IMR-90 (cell line): ENCODE data around the gene FARS2. TPM values are rescaled to one million over a fixed set of nuclear protein-coding genes. Genes with fewer than 3 reads are reported as not detected.

Experiments used
- ATAC-seq: fragments of 200-7000 bp; cut with Tn5 transposase; 2 replicates; pipeline ENCODE4 v1.9.1; 2020; ENCODE audit warnings: low read depth, mild to moderate bottlenecking, moderate library complexity
- BruUV-seq: library from RNA; stranded (reverse); fragments of 400-500 nt; replicated peaks from 2 replicates; lab custom pipeline; 2021; lab: Mats Ljungman, UMichigan
- CTCF ChIA-PET: fragments of 300-600 bp; formaldehyde crosslinking; extraction: SDS; loops from one replicate; lab custom pipeline; 2021; ENCODE audit warnings: antibody characterized with exemption; lab: Yijun Ruan, JAX
- POLR2A ChIA-PET: fragments of 300-600 bp; sonication (Branson Sonifier 250); formaldehyde crosslinking; loops from one replicate; lab custom pipeline; 2022; ENCODE audit warnings: antibody characterized with exemption; ENCODE audit not compliant: unreplicated experiment; lab: Charles Lee
- DNase-seq: peaks from one replicate; pipeline ENCODE4 v3.0.0; 2013
- H2AFZ ChIP-seq: replicated peaks from 2 replicates; pipeline ENCODE3; 2013; ENCODE audit warnings: low read length, mild to moderate bottlenecking; ENCODE audit not compliant: poor library complexity
- H2AK5ac ChIP-seq: 2 replicates; pipeline ENCODE4 v1.6.1; 2013; ENCODE audit warnings: low read depth, low read length, inconsistent platforms
- H2AK9ac ChIP-seq: replicated peaks from 2 replicates; pipeline ENCODE3; 2013; ENCODE audit warnings: mild to moderate bottlenecking, low read depth, low read length, moderate library complexity; ENCODE audit not compliant: poor library complexity
- H2BK120ac ChIP-seq: 2 replicates; pipeline ENCODE4 v1.6.1; 2013; ENCODE audit warnings: low read depth, low read length, inconsistent platforms
- H2BK15ac ChIP-seq: 3 replicates; pipeline ENCODE4 v1.6.1; 2013; ENCODE audit warnings: low read depth, low read length, inconsistent platforms
- H2BK20ac ChIP-seq: 2 replicates; pipeline ENCODE4 v1.6.1; 2013; ENCODE audit warnings: low read depth, mild to moderate bottlenecking, inconsistent platforms, low read length, moderate library complexity
- H2BK5ac ChIP-seq: 2 replicates; pipeline ENCODE4 v1.6.1; 2013; ENCODE audit warnings: mild to moderate bottlenecking, low read depth, low read length, inconsistent platforms; ENCODE audit not compliant: poor library complexity, severe bottlenecking
- H3K14ac ChIP-seq: replicated peaks from 2 replicates; pipeline ENCODE4 v1.6.1; 2013; ENCODE audit warnings: low read depth, low read length, inconsistent platforms
- H3K18ac ChIP-seq: 2 replicates; pipeline ENCODE4 v1.6.1; 2013; ENCODE audit warnings: low read depth, low read length, control low read depth
- H3K23ac ChIP-seq: 2 replicates; pipeline ENCODE4 v1.6.1; 2013; ENCODE audit warnings: low read depth, low read length, inconsistent platforms
- H3K27ac ChIP-seq: 2 replicates; pipeline ENCODE4 v1.5.1; 2013; ENCODE audit warnings: mild to moderate bottlenecking, control low read depth, low read length; ENCODE audit not compliant: insufficient read depth
- H3K27me3 ChIP-seq: 2 replicates; pipeline ENCODE4 v1.6.1; 2013; ENCODE audit warnings: low read length; ENCODE audit not compliant: control insufficient read depth, insufficient read depth
- H3K36me3 ChIP-seq: 2 replicates; pipeline ENCODE4 v1.6.1; 2013; ENCODE audit warnings: low read length, mixed read lengths; ENCODE audit not compliant: control insufficient read depth, insufficient read depth
- H3K4ac ChIP-seq: 2 replicates; pipeline ENCODE4 v1.6.1; 2013; ENCODE audit warnings: low read depth, low read length, inconsistent platforms
- H3K4me1 ChIP-seq: 2 replicates; pipeline ENCODE4 v1.6.1; 2013; ENCODE audit warnings: low read length, mixed read lengths; ENCODE audit not compliant: control insufficient read depth, insufficient read depth
- H3K4me2 ChIP-seq: 2 replicates; pipeline ENCODE4 v1.6.1; 2013; ENCODE audit warnings: low read depth, mild to moderate bottlenecking, control low read depth, low read length, moderate library complexity
- H3K4me3 ChIP-seq: 2 replicates; pipeline ENCODE4 v1.5.1; 2013; ENCODE audit warnings: low read depth, mild to moderate bottlenecking, control low read depth, low read length, moderate library complexity; ENCODE audit not compliant: insufficient read depth
- H3K56ac ChIP-seq: 2 replicates; pipeline ENCODE4 v1.6.1; 2013; ENCODE audit warnings: low read length, inconsistent platforms; ENCODE audit not compliant: insufficient read depth; ENCODE audit errors: extremely low read depth
- H3K79me1 ChIP-seq, 2 experiments: 2 replicates each; pipeline ENCODE4 v1.6.1; 2013; ENCODE audit warnings: low read length in 2 of 2, inconsistent platforms in 1 of 2, low read depth in 1 of 2
- H3K9ac ChIP-seq: 2 replicates; pipeline ENCODE4 v1.6.1; 2013; ENCODE audit warnings: low read depth, low read length, control low read depth
- H3K9me1 ChIP-seq: 2 replicates; pipeline ENCODE4 v1.6.1; 2013; ENCODE audit warnings: low read length, inconsistent platforms; ENCODE audit not compliant: insufficient read depth
- H3K9me3 ChIP-seq: 2 replicates; pipeline ENCODE4 v1.6.1; 2013; ENCODE audit warnings: low read length; ENCODE audit not compliant: control insufficient read depth, insufficient read depth
- H4K20me1 ChIP-seq: 2 replicates; pipeline ENCODE4 v1.6.1; 2013; ENCODE audit warnings: low read length, inconsistent platforms; ENCODE audit not compliant: insufficient read depth
- H4K5ac ChIP-seq: 2 replicates; pipeline ENCODE4 v1.6.1; 2013; ENCODE audit warnings: mild to moderate bottlenecking, low read depth, low read length, control low read depth
- H4K8ac ChIP-seq, 2 experiments: 2 replicates each; pipeline ENCODE4 v1.6.1; 2013; ENCODE audit warnings: low read depth in 2 of 2, low read length in 2 of 2, control low read depth in 1 of 2, inconsistent platforms in 1 of 2
- H4K91ac ChIP-seq: 2 replicates; pipeline ENCODE4 v1.6.1; 2013; ENCODE audit warnings: low read depth, low read length, inconsistent platforms; ENCODE audit not compliant: insufficient read depth
- BHLHE40 ChIP-seq: fragments of 150-350 bp; IDR thresholded peaks from 2 replicates; pipeline ENCODE4 v1.6.1; 2016; ENCODE audit warnings: mild to moderate bottlenecking, low read depth, low read length
- CEBPB ChIP-seq: IDR thresholded peaks from 2 replicates; pipeline ENCODE4 v1.6.1; 2012; ENCODE audit warnings: low read depth, low read length, improper control_type of control experiment
- CHD1 ChIP-seq: IDR thresholded peaks from 2 replicates; pipeline ENCODE4 v1.6.1; 2012; ENCODE audit warnings: low read depth, low read length, improper control_type of control experiment
- FOS ChIP-seq: fragments of 150-350 bp; IDR thresholded peaks from 2 replicates; pipeline ENCODE4 v1.6.1; 2016; ENCODE audit warnings: low read depth, low read length
- MAFK ChIP-seq: IDR thresholded peaks from 2 replicates; pipeline ENCODE4 v1.6.1; 2012; ENCODE audit warnings: low read depth, low read length, improper control_type of control experiment
- MAZ ChIP-seq: IDR thresholded peaks from 2 replicates; pipeline ENCODE4 v1.6.1; 2012; ENCODE audit warnings: low read depth, mild to moderate bottlenecking, low read length, improper control_type of control experiment, moderate library complexity, borderline replicate concordance
- MXI1 ChIP-seq: IDR thresholded peaks from 2 replicates; pipeline ENCODE4 v1.6.1; 2012; ENCODE audit warnings: low read depth, mild to moderate bottlenecking, low read length, moderate library complexity, borderline replicate concordance
- NFE2L2 ChIP-seq: fragments of 150-350 bp; IDR thresholded peaks from 2 replicates; pipeline ENCODE4 v1.6.1; 2016; ENCODE audit warnings: low read depth, mild to moderate bottlenecking, low read length
- POLR2A ChIP-seq: IDR thresholded peaks from 2 replicates; pipeline ENCODE4 v1.6.1; 2012; ENCODE audit warnings: mild to moderate bottlenecking, low read depth, low read length
- RCOR1 ChIP-seq: IDR thresholded peaks from 2 replicates; pipeline ENCODE4 v1.6.1; 2012; ENCODE audit warnings: mild to moderate bottlenecking, low read length, improper control_type of control experiment; ENCODE audit not compliant: insufficient replicate concordance
- RFX5 ChIP-seq: IDR thresholded peaks from 2 replicates; pipeline ENCODE4 v1.8.0; 2012; ENCODE audit warnings: low read depth, mild to moderate bottlenecking, low read length, moderate library complexity
- SMC3 ChIP-seq: fragments of 150-350 bp; IDR thresholded peaks from 2 replicates; pipeline ENCODE4 v1.6.1; 2016; ENCODE audit warnings: low read depth, mild to moderate bottlenecking, antibody characterized with exemption, low read length, moderate library complexity
- WGBS, 2 experiments: methylation state at CpG; one replicate each; pipeline versions ENCODE4 v1.1.5 to v1.1.7; 2013; ENCODE audit warnings: missing lambda C conversion rate in 2 of 2; ENCODE audit not compliant: insufficient read length in 1 of 2; ENCODE audit errors: extremely low coverage in 2 of 2; 5-methylcytosine and 5-hydroxymethylcytosine counted together
- dilution Hi-C: fragments of 300-500 bp; cut with HindIII; formaldehyde crosslinking; loops from one replicate; pipeline ENCODE4 v1.14.3; 2018; ENCODE audit warnings: low sequenced_read_pairs; ENCODE audit not compliant: unreplicated experiment
- in situ Hi-C: fragments of 300-500 bp; cut with MboI; formaldehyde crosslinking; loops from 3 replicates; pipeline ENCODE4 v1.14.3; 2019; ENCODE audit warnings: low sequenced_read_pairs, inconsistent platforms, mixed read lengths
- intact Hi-C: fragments of 100-400 bp; cut with micrococcal nuclease; formaldehyde crosslinking; loops from 2 replicates; pipeline ENCODE4 v1.10.0; 2022
- polyA plus RNA-seq, 3 experiments: library from polyadenylated mRNA; depleted of rRNA; stranded (reverse); fragments of >200 nt; gene quantifications; 2 replicates each; pipeline ENCODE4 v1.2.3, GENCODE V29; 2012; ENCODE audit warnings: low replicate concordance in 1 of 3
- total RNA-seq: library from RNA; depleted of rRNA; stranded (reverse); fragments of >200 nt; gene quantifications from 2 replicates; pipeline ENCODE4 v1.2.3, GENCODE V29; 2012
- TF ChIP-seq, protein P1 (sequence below): fragments of 150-350 bp; IDR thresholded peaks from 2 replicates; pipeline ENCODE4 v1.6.1; 2016; ENCODE audit warnings: low read depth, mild to moderate bottlenecking, low read length, moderate library complexity, borderline replicate concordance
- TF ChIP-seq, protein P2 (sequence below): fragments of 150-350 bp; IDR thresholded peaks from 2 replicates; pipeline ENCODE4 v1.6.1; 2017; ENCODE audit warnings: mild to moderate bottlenecking, antibody characterized with exemption, low read length, low read depth
- TF ChIP-seq, protein P3 (sequence below): conservative IDR thresholded peaks from 2 replicates; pipeline ENCODE4 v1.5.1; 2012; ENCODE audit warnings: mild to moderate bottlenecking, low read depth, low read length, improper control_type of control experiment

The FARS2 gene
- total and polyA plus RNA-seq, 2 of the 4 experiments (the other 2 are of a cell fraction) = 12.1 to 28.9 TPM

DNA sequence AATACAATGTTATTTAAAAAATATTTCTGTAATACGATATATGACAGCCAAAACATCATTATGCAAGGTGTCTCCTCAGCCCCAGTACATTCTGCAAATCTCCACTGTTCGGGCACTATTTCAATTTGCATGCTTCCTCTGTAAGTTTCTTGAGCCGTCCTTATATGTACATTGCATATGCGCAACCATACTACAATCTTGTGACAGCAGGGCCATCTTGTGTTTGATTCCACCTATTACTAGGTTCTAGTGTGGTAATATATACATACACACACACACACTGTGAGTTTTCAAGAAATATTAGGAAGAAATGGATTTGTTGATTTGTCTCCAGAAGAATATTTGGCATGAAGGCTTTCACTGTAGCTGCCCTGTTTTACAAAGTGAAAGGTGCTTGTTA lies 10.4 kb upstream of the FARS2 start:
- Histone ChIP-seq H2BK15ac (no peak overlapping the region), H3K4me2 (no peak overlapping the region), H2BK20ac (no peak overlapping the region), H3K14ac (no peak overlapping the region), H3K56ac (no peak overlapping the region), H2AFZ (no peak overlapping the region), H3K27ac (no peak overlapping the region), H2AK5ac (no peak overlapping the region), H3K9me1 (no peaks in the 10 kb centered on the region), H2AK9ac (no peak overlapping the region), H4K5ac (no peak overlapping the region), H3K36me3 (no peaks in the 10 kb centered on the region), H3K18ac (no peak overlapping the region), H4K20me1 (no peaks in the 10 kb centered on the region), H3K79me1 (peaks cover 8 to 25% of the 10 kb centered on the region in 2 experiments), H3K4ac (no peak overlapping the region), H3K4me3 (no peak overlapping the region), H3K9ac (no peak overlapping the region), H4K8ac (no peak overlapping the region), H3K4me1 (no peaks in the 10 kb centered on the region), H3K23ac (no peak overlapping the region), H2BK5ac (no peak overlapping the region), H3K9me3 (no peaks in the 10 kb centered on the region), H2BK120ac (no peak overlapping the region), H3K27me3 (no peaks in the 10 kb centered on the region), H4K91ac (no peak overlapping the region)
- ChIA-PET POLR2A (no interaction called here), CTCF (no interaction called here)
- no peak for ATAC-seq
- DNase-seq = no peak
- WGBS, 2 experiments = no CpG with 5 or more reads among the region's 4 CpGs
- dilution Hi-C loops (no loop called here), intact Hi-C loops (no loop called here), in situ Hi-C loops (no loop called here)
- no TSS peak for BruUV-seq
- no peak for TF ChIP-seq CHD1
- TF ChIP-seq MAFK = no peak
- TF ChIP-seq RFX5 = no peak
- no peak for TF ChIP-seq POLR2A
- TF ChIP-seq CEBPB = no peak
- TF ChIP-seq MXI1 = no peak
- TF ChIP-seq, protein P1, sequence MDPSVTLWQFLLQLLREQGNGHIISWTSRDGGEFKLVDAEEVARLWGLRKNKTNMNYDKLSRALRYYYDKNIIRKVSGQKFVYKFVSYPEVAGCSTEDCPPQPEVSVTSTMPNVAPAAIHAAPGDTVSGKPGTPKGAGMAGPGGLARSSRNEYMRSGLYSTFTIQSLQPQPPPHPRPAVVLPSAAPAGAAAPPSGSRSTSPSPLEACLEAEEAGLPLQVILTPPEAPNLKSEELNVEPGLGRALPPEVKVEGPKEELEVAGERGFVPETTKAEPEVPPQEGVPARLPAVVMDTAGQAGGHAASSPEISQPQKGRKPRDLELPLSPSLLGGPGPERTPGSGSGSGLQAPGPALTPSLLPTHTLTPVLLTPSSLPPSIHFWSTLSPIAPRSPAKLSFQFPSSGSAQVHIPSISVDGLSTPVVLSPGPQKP = no peak
- TF ChIP-seq, protein P2, sequence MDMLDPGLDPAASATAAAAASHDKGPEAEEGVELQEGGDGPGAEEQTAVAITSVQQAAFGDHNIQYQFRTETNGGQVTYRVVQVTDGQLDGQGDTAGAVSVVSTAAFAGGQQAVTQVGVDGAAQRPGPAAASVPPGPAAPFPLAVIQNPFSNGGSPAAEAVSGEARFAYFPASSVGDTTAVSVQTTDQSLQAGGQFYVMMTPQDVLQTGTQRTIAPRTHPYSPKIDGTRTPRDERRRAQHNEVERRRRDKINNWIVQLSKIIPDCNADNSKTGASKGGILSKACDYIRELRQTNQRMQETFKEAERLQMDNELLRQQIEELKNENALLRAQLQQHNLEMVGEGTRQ = no peak
- TF ChIP-seq FOS = no peak
- no peak for TF ChIP-seq NFE2L2
- TF ChIP-seq BHLHE40 = no peak
- TF ChIP-seq SMC3 = no peak
- TF ChIP-seq RCOR1 = no peak
- no peak for TF ChIP-seq MAZ
- TF ChIP-seq, protein P3, sequence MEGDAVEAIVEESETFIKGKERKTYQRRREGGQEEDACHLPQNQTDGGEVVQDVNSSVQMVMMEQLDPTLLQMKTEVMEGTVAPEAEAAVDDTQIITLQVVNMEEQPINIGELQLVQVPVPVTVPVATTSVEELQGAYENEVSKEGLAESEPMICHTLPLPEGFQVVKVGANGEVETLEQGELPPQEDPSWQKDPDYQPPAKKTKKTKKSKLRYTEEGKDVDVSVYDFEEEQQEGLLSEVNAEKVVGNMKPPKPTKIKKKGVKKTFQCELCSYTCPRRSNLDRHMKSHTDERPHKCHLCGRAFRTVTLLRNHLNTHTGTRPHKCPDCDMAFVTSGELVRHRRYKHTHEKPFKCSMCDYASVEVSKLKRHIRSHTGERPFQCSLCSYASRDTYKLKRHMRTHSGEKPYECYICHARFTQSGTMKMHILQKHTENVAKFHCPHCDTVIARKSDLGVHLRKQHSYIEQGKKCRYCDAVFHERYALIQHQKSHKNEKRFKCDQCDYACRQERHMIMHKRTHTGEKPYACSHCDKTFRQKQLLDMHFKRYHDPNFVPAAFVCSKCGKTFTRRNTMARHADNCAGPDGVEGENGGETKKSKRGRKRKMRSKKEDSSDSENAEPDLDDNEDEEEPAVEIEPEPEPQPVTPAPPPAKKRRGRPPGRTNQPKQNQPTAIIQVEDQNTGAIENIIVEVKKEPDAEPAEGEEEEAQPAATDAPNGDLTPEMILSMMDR = no peak; the same call in 1 of the 2 replicates
